Measurements from ENCODE around the gene HADHA.

The HADHA gene

GRCh38 chr2:26284132-26284531 lies 39.7 kb upstream of the HADHA start:
- TF ChIP-seq EZH2phosphoT487 (IDR thresholded peaks at IDR 0.05; ENCODE audit: low read depth), result no peak
- H3K27ac ChIP-seq (ENCODE audit: low read length), result no peak overlapping the region
- no peaks in the 10 kb centered on the region for H4K20me1 ChIP-seq (ENCODE audit: insufficient read depth, low read length)
- H3K9ac ChIP-seq (ENCODE audit: low read length), result no peak overlapping the region
- H2AFZ ChIP-seq (ENCODE audit: low read depth, low read length), result no peak overlapping the region
- H3K4me1 ChIP-seq (ENCODE audit: low read length), result 0 out of 2 replicates have a peak, but pooled peaks cover 3% of the 10 kb centered on the region
- H3K9me3 ChIP-seq (ENCODE audit: insufficient read depth, low read length), result no peaks in the 10 kb centered on the region
- H3K79me2 ChIP-seq (ENCODE audit: low read length), result no peaks in the 10 kb centered on the region
- H3K4me3 ChIP-seq (ENCODE audit: low read length), result no peak overlapping the region
- H3K36me3 ChIP-seq (replicated peaks; ENCODE audit: low read depth, low read length), result peaks cover 29% of the 10 kb centered on the region
- H3K4me2 ChIP-seq (ENCODE audit: low read length), result no peak overlapping the region
- no peaks in the 10 kb centered on the region for H3K27me3 ChIP-seq (ENCODE audit: low read depth, low read length)

- H4K20me1 ChIP-seq (ENCODE audit: insufficient read depth, low read length), result no peaks in the 10 kb centered on the region
- no peak overlapping the region for H2AFZ ChIP-seq (ENCODE audit: low read depth, low read length)
- no peak overlapping the region for H3K4me2 ChIP-seq (ENCODE audit: low read length)
- no peak overlapping the region for H3K9ac ChIP-seq (ENCODE audit: low read length)
- H3K27ac ChIP-seq (ENCODE audit: low read length), result no peak overlapping the region
- H3K27me3 ChIP-seq (ENCODE audit: low read depth, low read length), result no peaks in the 10 kb centered on the region
- no peaks in the 10 kb centered on the region for H3K79me2 ChIP-seq (ENCODE audit: low read length)
- no peak for TF ChIP-seq CTCF (IDR thresholded peaks at IDR 0.05; ENCODE audit: low read depth, low read length)
- no peak for TF ChIP-seq EZH2phosphoT487 (IDR thresholded peaks at IDR 0.05; ENCODE audit: low read depth)
- H3K9me3 ChIP-seq (ENCODE audit: insufficient read depth, low read length), result no peaks in the 10 kb centered on the region
- peaks cover 31% of the 10 kb centered on the region for H3K36me3 ChIP-seq (replicated peaks; ENCODE audit: low read depth, low read length)
- H3K4me3 ChIP-seq (ENCODE audit: low read length), result no peak overlapping the region
- 0 out of 2 replicates have a peak, but pooled peaks cover 3% of the 10 kb centered on the region for H3K4me1 ChIP-seq (ENCODE audit: low read length)
Observed at GRCh38 chr2:26283606-26284005, 39.2 kb upstream of the HADHA start.

- Histone ChIP-seq H3K9me3 (ENCODE audit: insufficient read depth, low read length) (no peaks in the 10 kb centered on the region), H3K36me3 (replicated peaks; ENCODE audit: low read depth, low read length) (peaks cover 27% of the 10 kb centered on the region), H3K4me2 (ENCODE audit: low read length) (no peak overlapping the region), H3K27ac (ENCODE audit: low read length) (no peak overlapping the region), H3K79me2 (ENCODE audit: low read length) (no peaks in the 10 kb centered on the region), H3K4me3 (ENCODE audit: low read length) (no peak overlapping the region), H3K9ac (ENCODE audit: low read length) (no peak overlapping the region), H2AFZ (ENCODE audit: low read depth, low read length) (no peak overlapping the region), H4K20me1 (ENCODE audit: insufficient read depth, low read length) (no peaks in the 10 kb centered on the region), H3K4me1 (ENCODE audit: low read length) (0 out of 2 replicates have a peak, but pooled peaks cover 3% of the 10 kb centered on the region), H3K27me3 (ENCODE audit: low read depth, low read length) (no peaks in the 10 kb centered on the region)
- TF ChIP-seq EZH2phosphoT487 (IDR thresholded peaks at IDR 0.05; ENCODE audit: low read depth), result no peak
- TF ChIP-seq CTCF (IDR thresholded peaks at IDR 0.05; ENCODE audit: low read depth, low read length), result no peak
Observed at GRCh38 chr2:26281226-26281625, 36.8 kb upstream of the HADHA start.

GRCh38 chr2:26279886-26280285 lies 35.5 kb upstream of the HADHA start:
- TF ChIP-seq EZH2phosphoT487 (IDR thresholded peaks at IDR 0.05; ENCODE audit: low read depth), result no peak
- TF ChIP-seq CTCF (IDR thresholded peaks at IDR 0.05; ENCODE audit: low read depth, low read length), result no peak

More at GRCh38 chr2:26279886-26280285, 35.5 kb upstream of the HADHA start:
- H3K79me2 ChIP-seq (ENCODE audit: low read length), result no peaks in the 10 kb centered on the region
- no peak overlapping the region for H3K4me2 ChIP-seq (ENCODE audit: low read length)
- no peaks in the 10 kb centered on the region for H3K27me3 ChIP-seq (ENCODE audit: low read depth, low read length)
- no peaks in the 10 kb centered on the region for H3K9me3 ChIP-seq (ENCODE audit: insufficient read depth, low read length)
- peaks cover 24% of the 10 kb centered on the region for H3K36me3 ChIP-seq (replicated peaks; ENCODE audit: low read depth, low read length)
- H2AFZ ChIP-seq (ENCODE audit: low read depth, low read length), result no peak overlapping the region
- H3K4me3 ChIP-seq (ENCODE audit: low read length), result no peak overlapping the region
- H3K4me1 ChIP-seq (ENCODE audit: low read length), result no peaks in the 10 kb centered on the region
- no peak overlapping the region for H3K9ac ChIP-seq (ENCODE audit: low read length)
- no peaks in the 10 kb centered on the region for H4K20me1 ChIP-seq (ENCODE audit: insufficient read depth, low read length)
- H3K27ac ChIP-seq (ENCODE audit: low read length), result no peak overlapping the region
